Stimulated activated CD4-positive, alpha-beta T cell treated with anti-CD3 and anti-CD28 coated beads, Interleukin-4, amount 100 ng/mL, for 4 hours (primary cell): Measurements from ENCODE around the gene LCTL.
"Not testable (repeated sequence)": the region's sequence is repeated elsewhere in the genome, so short reads cannot be mapped to it uniquely, and the experiment has no call there.

Experiments
- DNase-seq, 2 experiments: peaks; one replicate each; pipeline ENCODE4 v3.0.0-alpha.2; 2020

The LCTL gene

GRCh38 chr15:66590435-66590834 is 24.6 kb upstream of the LCTL start:
- no peak for DNase-seq

DNA sequence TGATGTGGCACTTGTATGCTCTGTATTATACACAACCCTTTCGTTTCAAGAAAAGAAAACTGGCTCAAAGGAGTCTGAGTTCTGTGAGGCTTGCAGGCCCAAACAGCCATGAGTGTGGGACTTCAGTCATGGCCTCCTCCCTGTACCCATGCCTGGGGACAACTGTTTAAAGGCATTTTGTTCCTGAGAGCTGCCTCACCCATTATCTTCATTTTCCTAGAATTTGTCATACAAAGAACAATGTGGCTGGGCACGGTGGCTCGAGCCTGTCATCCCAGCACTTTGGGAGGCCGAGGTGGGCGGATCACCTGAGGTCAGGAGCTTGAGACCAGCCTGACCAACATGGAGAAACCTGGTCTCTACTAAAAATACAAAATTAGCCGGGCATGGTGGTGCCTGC is 23.6 kb upstream of the LCTL start:
- DNase-seq, result not testable (repeated sequence)

- DNase-seq, result no peak
These were observed 23.2 kb upstream of the LCTL start for GRCh38 chr15:66588971-66589370.

DNA sequence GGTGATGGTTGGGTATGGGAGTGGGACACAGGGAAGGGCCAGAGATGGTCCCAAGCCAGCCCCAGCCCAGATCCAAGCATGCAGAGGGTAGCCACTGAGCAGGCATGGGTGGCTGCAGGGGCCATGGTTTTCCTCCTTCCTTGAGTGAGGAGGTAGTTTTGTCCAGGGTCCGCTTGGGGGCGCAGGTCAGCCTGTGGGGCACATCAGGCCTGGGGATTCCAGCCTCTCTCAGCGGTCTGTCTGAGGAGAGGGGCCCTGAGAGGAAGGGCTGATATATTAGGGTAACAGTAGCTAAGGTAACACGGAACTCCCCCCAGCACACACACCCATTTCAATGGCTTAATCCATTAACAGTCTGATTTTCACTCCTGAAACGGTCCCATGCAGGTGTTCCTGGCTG is 22.7 kb upstream of the LCTL start:
- DNase-seq, result no peak

GRCh38 chr15:66587749-66588148 is 22.0 kb upstream of the LCTL start:
- DNase-seq, result no peak

GRCh38 chr15:66587020-66587419 is 21.2 kb upstream of the LCTL start:
- no peak for DNase-seq

DNA sequence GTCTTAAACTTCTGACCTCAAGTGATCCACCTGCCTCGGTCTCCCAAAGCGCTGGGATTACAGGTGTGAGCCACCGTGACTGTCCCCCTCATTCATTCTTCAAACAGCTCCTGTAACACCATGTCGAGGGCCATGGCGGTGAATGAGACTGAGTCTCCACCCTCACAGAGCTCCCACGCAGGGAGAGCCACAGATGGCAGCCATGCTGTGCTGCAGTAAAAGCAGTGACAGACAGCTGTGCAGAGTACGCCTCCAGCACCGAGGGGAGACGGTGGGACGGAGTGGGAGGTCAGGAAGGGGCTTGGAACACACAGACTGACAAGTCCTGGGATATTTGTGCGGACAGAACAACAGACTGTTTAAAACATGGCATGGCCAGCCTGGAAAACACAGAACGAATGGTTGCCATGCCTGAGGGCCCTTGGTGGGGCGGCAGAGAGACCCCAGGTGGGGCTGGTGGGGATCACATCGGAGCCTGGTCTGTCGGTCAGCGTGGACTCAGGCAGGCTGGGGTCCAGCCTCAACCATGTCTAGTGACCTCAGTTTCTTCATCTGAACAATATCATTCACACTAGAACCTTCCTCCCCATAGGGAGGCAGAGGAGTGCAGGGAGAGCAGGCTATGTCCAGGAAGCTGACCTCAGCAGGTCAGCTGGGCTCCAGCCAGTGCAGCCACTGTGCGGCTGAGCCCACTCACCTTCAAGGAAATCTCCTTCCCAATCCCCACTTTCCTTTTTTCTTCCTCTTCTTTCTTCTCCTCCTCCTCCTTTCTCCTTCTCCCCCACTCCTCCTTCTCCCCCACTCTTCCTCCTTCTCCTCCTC is 20.6 kb upstream of the LCTL start:
- DNase-seq, result no peak

DNA sequence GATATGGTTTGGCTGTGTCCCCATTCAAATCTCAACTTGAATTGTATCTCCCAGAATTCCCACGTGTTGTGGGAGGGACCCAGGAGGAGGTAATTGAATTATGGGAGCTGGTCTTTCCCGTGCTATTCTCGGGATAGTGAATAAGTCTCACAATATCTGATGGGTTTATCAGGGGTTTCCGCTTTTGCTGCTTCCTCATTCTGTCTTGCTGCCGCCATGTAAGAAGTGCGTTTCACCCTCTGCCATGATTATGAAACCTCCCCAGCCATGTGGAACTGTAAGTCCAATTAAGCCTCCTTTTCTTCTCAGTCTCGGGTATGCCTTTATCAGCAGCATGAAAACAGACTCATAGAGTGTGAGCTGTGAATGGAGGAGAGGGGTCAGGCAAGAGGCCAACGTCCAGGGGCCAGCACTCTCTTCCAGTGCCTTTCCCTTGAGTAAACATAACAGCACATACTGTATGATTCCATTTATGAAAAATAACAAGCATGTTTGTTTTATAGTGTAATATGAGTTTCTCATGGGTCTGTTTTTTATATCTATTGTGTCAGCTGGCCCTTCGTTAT is 16.3 kb upstream of the LCTL start:
- no peak for DNase-seq

GRCh38 chr15:66580643-66581042 is 14.8 kb upstream of the LCTL start:
- no peak for DNase-seq

- no peak for DNase-seq
These were observed 12.6 kb upstream of the LCTL start for GRCh38 chr15:66578286-66578875.

GRCh38 chr15:66574596-66574950 is 8.8 kb upstream of the LCTL start:
- DNase-seq, result no peak

DNA sequence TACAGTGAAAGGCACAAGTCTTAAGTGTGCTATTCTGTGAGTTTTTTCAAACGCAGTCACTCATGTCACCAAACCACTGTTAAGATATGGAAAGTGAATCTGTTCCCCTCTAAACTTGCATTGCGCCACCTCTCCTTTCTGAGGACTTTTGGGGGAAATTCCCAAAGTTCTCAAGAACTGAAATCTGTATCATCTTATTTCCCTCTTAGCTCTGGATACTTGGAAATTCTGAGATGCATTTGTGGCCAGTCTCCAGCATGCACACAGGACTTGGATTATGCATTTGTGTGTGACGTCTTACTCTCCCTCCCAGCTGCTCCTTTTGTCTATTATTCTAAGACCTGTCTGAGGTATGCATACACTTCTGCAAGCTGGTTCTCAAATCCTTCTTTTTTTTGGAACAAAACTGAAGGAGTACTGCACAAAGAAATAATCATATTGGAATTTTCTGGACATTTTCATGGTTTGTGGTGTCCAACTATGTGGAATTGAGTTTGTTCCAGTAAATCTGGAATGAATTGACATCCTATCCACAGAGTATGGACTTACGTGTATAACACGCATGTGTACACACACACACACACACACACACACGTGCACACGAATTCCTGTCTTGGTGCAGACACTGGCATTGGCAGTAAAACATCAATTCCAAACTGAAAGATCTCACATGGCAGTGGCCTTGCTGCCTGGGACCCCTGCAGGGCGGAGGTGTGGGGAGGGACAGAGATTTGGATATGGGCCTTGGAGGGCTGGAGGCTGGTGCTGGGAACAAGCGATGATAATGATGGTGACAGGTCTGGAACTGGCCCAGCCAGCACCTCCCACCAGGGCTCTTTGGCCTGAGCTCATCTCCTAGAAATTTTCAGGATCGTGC is 8.2 kb upstream of the LCTL start:
- no peak for DNase-seq

- no peak for DNase-seq
These were observed 7.5 kb upstream of the LCTL start for GRCh38 chr15:66573348-66573718.

DNA sequence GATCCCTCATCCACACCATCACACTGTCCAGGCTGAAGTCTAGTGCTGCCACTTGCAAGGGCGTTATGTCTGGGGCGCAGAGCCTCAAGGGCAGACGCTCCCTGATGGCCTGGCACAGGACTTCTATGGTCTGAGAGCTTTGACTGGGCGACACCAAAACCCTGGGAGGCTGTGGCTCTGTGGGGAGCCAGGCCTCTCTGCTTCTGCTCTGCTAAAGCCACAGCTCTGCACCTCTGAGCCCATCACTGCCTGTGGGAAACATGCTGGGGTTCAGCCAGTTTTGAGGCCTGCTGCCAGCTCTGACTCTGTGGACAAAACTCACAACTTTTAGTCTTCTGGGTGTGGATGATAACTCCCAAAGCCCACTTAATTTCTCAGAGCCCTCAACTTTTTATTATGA is 6.3 kb upstream of the LCTL start:
- no peak for DNase-seq

- DNase-seq, result no peak
These were observed 5.2 kb upstream of the LCTL start for GRCh38 chr15:66570842-66571478.

DNA sequence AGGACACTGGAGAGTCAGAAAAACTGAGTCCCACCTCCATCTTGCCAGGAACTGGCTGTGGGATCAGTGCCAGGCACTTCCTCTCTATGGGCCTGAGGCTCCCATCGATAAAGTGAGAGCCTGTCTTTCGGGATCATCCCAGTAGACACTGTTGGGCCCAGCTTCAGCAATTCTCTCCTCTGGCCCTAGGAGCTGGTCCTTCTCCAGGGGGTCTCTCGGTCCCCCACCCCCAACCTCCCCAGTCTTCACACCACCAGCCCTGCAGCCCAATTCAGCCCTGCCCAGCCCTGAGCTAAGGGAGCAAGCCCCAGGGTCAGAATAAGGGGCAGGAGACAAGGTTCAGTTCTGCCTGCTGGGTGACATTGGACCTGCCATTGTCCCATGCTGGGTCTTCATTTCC is 4.5 kb upstream of the LCTL start:
- DNase-seq, result no peak

DNA sequence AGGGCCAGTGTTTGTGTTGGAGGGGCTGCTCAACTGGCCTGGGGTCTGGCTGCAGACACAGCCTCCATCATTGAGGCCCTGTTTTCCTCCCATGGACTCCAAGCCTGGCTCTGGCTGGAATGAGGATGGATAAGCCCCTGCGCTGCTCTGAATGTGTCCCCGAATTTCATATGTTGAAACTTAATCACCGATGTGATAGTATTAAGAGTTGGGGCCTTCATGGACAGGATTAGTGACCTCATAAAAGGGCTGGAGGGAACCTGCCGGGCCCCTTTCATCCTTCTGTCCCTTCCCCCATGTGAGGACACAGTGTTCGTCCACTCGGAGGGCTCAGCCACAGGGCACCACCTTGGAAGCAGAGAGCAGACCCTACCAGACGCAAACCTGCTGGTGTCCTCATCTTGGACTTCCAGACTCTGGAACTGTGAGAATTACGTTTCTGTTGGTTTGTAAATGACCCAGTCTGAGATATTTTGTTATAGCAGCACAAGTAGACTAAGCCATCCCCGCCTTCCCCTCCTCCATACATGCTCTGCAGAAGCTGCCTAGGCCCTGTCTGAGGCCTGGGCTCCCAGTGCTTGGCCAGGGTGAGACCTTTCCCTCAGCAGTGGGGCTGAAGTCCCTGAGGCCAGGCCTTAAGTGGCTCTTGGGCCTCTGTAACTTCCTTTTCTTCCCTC is 3.8 kb upstream of the LCTL start:
- no peak for DNase-seq

- no peak for DNase-seq
These were observed 2.1 kb upstream of the LCTL start for GRCh38 chr15:66567897-66568296.

DNA sequence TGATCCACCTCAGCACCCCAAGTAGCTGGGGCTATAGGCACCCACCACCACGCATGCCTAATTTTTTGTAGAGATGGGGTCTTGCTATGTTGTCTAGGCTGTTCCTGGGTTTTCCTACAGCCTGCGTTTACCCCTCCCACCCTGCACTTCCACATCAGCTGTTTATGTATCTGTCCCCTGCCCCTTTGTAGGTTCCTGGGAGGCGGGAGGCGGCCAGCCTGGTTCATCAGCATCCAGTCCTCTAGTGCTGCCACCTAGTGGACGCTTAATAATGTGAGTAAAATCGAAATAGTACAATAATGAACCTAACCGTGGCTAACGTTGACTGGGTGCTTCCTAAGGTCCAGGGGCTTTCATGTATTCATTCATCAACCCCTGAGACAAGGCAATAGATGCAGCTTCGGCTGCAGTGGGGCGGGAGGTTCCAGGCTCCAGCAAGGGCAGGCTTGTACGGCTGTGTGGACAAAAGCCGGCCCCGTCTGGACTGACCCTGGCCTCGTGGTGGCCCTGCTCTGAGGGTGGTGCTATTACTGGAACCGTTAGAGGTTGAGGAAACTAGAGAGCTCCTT is 1.2 kb upstream of the LCTL start:
- DNase-seq, result peak; percentile 17 to 22

GRCh38 chr15:66565141-66565641 is 607 bp downstream of the LCTL start:
- no peak for DNase-seq

GRCh38 chr15:66564136-66565041 is 1.4 kb downstream of the LCTL start:
- no peak for DNase-seq
